ENCODE results near the gene PANK1.

The PANK1 gene

DNA sequence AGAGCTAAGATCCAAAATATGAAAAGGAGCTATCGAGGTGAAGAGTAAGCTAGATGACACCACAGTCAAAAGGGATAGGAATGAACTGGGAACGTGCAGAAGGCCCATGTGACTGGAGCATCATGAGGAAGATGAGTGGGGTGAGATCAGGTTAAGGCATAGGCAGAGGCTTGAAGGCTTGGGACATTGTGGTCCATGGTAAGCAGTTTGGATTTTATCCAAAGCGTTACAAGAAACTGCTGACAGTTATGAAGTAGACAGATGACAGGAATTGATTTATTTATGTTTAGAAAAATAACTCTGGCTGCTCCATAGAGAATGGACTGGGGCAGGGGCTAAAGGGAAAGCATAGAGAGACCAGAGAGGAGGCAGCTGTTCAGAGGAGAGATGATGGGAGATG lies 18.1 kb upstream of the PANK1 start:
- Mint-ChIP-seq H3K9me3 (no peaks in the 10 kb centered on the region), H3K27me3 (ENCODE audit: low read depth) (peaks cover 25% of the 10 kb centered on the region), H3K4me3 (no peak overlapping the region), H3K4me1 (ENCODE audit: low read depth) (no peaks in the 10 kb centered on the region), H3K27ac (no peak overlapping the region), H3K36me3 (ENCODE audit: low read depth) (no peaks in the 10 kb centered on the region)

GRCh38 chr10:89662596-89662995 lies 17.6 kb upstream of the PANK1 start:
- no peak overlapping the region for H3K4me3 Mint-ChIP-seq
- H3K9me3 Mint-ChIP-seq = no peaks in the 10 kb centered on the region
- peaks cover 25% of the 10 kb centered on the region for H3K27me3 Mint-ChIP-seq (ENCODE audit: low read depth)
- H3K4me1 Mint-ChIP-seq (ENCODE audit: low read depth) = no peaks in the 10 kb centered on the region
- H3K36me3 Mint-ChIP-seq (ENCODE audit: low read depth) = no peaks in the 10 kb centered on the region
- H3K27ac Mint-ChIP-seq = no peak overlapping the region

DNA sequence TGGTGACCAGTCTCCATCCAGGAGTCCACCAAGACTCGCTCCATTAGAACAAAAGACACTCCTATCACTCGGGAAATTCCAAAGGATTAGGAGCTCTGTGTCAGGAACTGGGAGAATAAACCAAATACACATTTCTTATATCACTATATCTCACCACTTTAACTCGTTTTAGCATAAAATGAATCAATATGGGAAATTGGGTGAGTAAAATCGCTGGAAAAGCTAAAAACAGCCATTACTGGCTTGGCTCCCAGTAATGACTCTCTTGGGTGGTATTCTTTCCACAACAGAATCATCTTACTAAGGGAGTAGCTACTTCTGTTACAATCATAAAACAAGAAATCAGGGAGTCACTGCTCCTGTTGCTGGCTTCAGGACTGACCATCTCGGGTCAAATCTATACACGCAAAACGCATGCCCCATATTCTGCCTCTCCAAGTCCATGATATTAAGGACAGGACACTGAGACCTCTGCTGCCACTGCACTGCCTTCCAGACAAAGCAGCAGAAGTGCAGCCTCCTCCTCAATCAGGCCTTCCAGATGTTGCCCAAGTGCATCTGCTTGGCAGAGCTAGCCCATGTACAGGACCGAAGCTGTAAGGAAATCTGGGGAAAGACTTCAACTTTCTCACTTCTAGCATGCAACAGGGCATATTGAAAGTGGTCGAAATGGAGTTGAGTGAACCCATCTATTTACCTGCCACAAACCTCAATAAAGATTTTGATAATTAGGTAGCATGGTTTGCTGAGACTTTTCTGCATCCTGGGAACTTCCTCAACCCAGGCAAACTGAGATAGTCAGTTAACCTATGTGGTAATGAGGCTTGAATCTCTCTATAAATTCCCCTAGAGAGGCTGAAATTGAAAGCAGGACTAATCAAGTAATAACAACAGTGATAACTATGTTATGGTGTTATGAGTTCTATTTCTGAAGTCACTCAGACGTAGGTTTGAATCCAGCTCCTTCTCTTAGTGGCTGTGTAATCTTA lies 14.4 kb upstream of the PANK1 start:
- peaks cover 16% of the 10 kb centered on the region for H3K27me3 Mint-ChIP-seq (ENCODE audit: low read depth)
- H3K27ac Mint-ChIP-seq = no peak overlapping the region
- no peaks in the 10 kb centered on the region for H3K9me3 Mint-ChIP-seq
- no peaks in the 10 kb centered on the region for H3K4me1 Mint-ChIP-seq (ENCODE audit: low read depth)
- H3K36me3 Mint-ChIP-seq (ENCODE audit: low read depth) = no peaks in the 10 kb centered on the region
- H3K4me3 Mint-ChIP-seq = no peak overlapping the region

- H3K36me3 Mint-ChIP-seq (ENCODE audit: low read depth) = no peaks in the 10 kb centered on the region
- peaks cover 6% of the 10 kb centered on the region for H3K27me3 Mint-ChIP-seq (ENCODE audit: low read depth)
- H3K4me3 Mint-ChIP-seq = no peak overlapping the region
- H3K9me3 Mint-ChIP-seq = no peaks in the 10 kb centered on the region
- H3K27ac Mint-ChIP-seq = no peak overlapping the region
- H3K4me1 Mint-ChIP-seq (ENCODE audit: low read depth) = no peaks in the 10 kb centered on the region
These were observed 12.3 kb upstream of the PANK1 start for GRCh38 chr10:89657302-89657701.

DNA sequence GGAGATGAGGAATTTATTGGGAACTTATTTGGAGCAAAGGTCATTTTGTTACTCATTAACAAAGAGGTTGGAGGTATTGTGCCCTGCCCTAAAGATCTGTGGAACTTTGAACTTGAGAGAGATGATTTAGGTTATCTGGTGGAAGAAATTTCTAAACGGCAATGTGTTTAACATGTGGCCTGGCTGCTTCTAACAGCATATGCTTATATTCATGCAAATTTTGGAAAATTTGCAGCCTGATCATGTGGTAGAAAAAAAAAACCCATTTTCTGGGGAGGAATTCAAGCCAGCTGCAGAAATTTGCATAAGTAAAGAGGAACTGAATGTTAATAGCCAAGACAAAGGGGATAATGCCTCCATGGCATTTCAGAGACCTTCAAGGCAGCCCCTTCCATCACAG lies 10.7 kb upstream of the PANK1 start:
- Mint-ChIP-seq H3K27ac (no peak overlapping the region), H3K4me3 (no peak overlapping the region), H3K36me3 (ENCODE audit: low read depth) (no peaks in the 10 kb centered on the region), H3K9me3 (no peaks in the 10 kb centered on the region), H3K4me1 (ENCODE audit: low read depth) (no peaks in the 10 kb centered on the region), H3K27me3 (ENCODE audit: low read depth) (no peaks in the 10 kb centered on the region)

- no peaks in the 10 kb centered on the region for H3K36me3 Mint-ChIP-seq (ENCODE audit: low read depth)
- no peak overlapping the region for H3K27ac Mint-ChIP-seq
- no peaks in the 10 kb centered on the region for H3K9me3 Mint-ChIP-seq
- H3K27me3 Mint-ChIP-seq (ENCODE audit: low read depth) = peaks cover 4% of the 10 kb centered on the region
- H3K4me1 Mint-ChIP-seq (ENCODE audit: low read depth) = no peaks in the 10 kb centered on the region
- no peak overlapping the region for H3K4me3 Mint-ChIP-seq
These were observed 8.4 kb upstream of the PANK1 start for GRCh38 chr10:89653410-89653869.

- H3K4me3 Mint-ChIP-seq = no peak overlapping the region
- H3K36me3 Mint-ChIP-seq (ENCODE audit: low read depth) = no peaks in the 10 kb centered on the region
- H3K9me3 Mint-ChIP-seq = no peaks in the 10 kb centered on the region
- H3K27me3 Mint-ChIP-seq (ENCODE audit: low read depth) = peaks cover 9% of the 10 kb centered on the region
- no peak overlapping the region for H3K27ac Mint-ChIP-seq
- no peaks in the 10 kb centered on the region for H3K4me1 Mint-ChIP-seq (ENCODE audit: low read depth)
These were observed 7.8 kb upstream of the PANK1 start for GRCh38 chr10:89652806-89653370.

DNA sequence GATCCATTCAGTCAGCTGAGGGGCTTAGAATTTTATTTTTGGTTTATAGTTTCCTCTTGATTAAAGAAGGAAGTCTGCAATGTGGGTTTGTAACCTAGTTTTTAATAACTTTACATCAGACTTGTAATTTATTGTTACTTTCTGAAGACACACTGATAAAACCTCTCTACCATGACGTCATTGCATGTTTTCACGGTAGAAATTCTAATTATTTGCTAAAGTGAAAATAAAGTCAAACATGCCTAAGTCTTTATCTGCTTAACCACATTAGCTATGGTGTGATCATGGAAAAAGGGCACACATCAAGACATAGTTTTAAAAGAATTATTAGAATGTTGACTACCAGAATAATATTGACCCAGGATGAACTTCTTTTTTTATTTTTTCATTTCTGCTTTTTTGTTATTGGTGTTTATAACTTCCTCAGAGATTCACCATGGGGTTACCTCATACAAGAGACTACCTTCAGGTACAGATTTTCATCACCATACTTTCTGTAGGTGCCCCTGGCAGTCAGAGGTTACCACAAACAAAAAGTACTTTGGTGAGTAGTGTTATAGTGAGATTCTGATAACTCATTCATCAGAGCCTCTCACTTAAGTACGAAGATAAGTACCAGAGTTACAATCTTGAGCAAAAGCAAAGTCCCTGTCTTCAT lies 7.0 kb upstream of the PANK1 start:
- Mint-ChIP-seq H3K27ac (no peak overlapping the region), H3K9me3 (no peaks in the 10 kb centered on the region), H3K27me3 (ENCODE audit: low read depth) (peaks cover 16% of the 10 kb centered on the region), H3K4me1 (ENCODE audit: low read depth) (no peaks in the 10 kb centered on the region), H3K4me3 (no peak overlapping the region), H3K36me3 (ENCODE audit: low read depth) (no peaks in the 10 kb centered on the region)

- peaks cover 20% of the 10 kb centered on the region for H3K27me3 Mint-ChIP-seq (ENCODE audit: low read depth)
- H3K4me1 Mint-ChIP-seq (ENCODE audit: low read depth) = no peaks in the 10 kb centered on the region
- no peaks in the 10 kb centered on the region for H3K36me3 Mint-ChIP-seq (ENCODE audit: low read depth)
- H3K4me3 Mint-ChIP-seq = no peak overlapping the region
- H3K9me3 Mint-ChIP-seq = no peaks in the 10 kb centered on the region
- no peak overlapping the region for H3K27ac Mint-ChIP-seq
These were observed 6.3 kb upstream of the PANK1 start for GRCh38 chr10:89651205-89651915.

- peaks cover 7% of the 10 kb centered on the region for H3K4me1 Mint-ChIP-seq (ENCODE audit: low read depth)
- no peak overlapping the region for H3K27ac Mint-ChIP-seq
- no peak overlapping the region for H3K4me3 Mint-ChIP-seq
- H3K9me3 Mint-ChIP-seq = no peaks in the 10 kb centered on the region
- peaks cover 26% of the 10 kb centered on the region for H3K27me3 Mint-ChIP-seq (ENCODE audit: low read depth)
- no peaks in the 10 kb centered on the region for H3K36me3 Mint-ChIP-seq (ENCODE audit: low read depth)
These were observed 4.0 kb upstream of the PANK1 start for GRCh38 chr10:89649051-89649450.

GRCh38 chr10:89648074-89648473 lies 3.0 kb upstream of the PANK1 start:
- Mint-ChIP-seq H3K27ac (no peak overlapping the region), H3K4me1 (ENCODE audit: low read depth) (peaks cover 7% of the 10 kb centered on the region), H3K27me3 (ENCODE audit: low read depth) (peaks cover 26% of the 10 kb centered on the region), H3K36me3 (ENCODE audit: low read depth) (no peaks in the 10 kb centered on the region), H3K4me3 (no peak overlapping the region), H3K9me3 (no peaks in the 10 kb centered on the region)

DNA sequence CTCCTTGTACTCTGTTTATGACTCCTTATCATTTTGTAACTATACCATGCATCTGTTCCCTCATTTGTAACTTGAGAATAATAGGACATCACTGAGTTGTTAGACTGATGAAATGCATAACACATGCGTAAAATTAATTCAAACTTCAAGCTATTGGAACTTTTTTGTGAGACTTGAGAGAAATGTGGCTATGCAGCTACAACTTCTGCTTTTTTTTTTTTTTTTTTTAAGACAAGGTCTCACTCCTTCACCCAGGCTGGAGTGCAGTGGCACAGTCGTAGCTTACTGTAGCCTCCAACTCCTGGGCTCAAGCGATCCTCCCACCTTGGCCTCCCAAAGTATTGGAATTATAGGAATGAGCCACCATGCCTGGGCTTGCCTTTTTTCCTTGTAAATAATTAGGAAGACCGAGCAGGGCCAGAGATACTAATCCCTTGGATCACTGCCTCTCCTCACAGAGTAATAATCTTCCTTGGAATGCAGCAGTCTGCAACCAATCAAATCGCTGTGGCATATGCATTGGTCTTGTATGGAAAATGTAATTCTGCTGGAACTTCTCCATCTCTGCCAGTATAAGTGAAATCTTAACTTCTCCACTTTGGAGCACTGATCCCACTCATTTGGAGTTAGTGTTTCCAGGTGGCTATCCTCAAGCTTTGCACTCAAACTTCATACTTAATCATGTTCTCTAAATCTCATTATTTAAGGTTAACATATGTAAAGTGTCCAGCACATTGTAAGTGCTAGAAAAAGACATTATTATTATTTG lies 2.0 kb upstream of the PANK1 start:
- no peak overlapping the region for H3K4me3 Mint-ChIP-seq
- peaks cover 7% of the 10 kb centered on the region for H3K4me1 Mint-ChIP-seq (ENCODE audit: low read depth)
- H3K36me3 Mint-ChIP-seq (ENCODE audit: low read depth) = no peaks in the 10 kb centered on the region
- H3K27ac Mint-ChIP-seq = no peak overlapping the region
- peaks cover 26% of the 10 kb centered on the region for H3K27me3 Mint-ChIP-seq (ENCODE audit: low read depth)
- no peaks in the 10 kb centered on the region for H3K9me3 Mint-ChIP-seq

GRCh38 chr10:89645742-89646172 lies 715 bp upstream of the PANK1 start:
- Mint-ChIP-seq H3K27me3 (ENCODE audit: low read depth) (peaks cover 26% of the 10 kb centered on the region), H3K36me3 (ENCODE audit: low read depth) (no peaks in the 10 kb centered on the region), H3K9me3 (no peaks in the 10 kb centered on the region), H3K4me3 (peak overlapping the region; percentile 94), H3K27ac (peak overlapping the region; percentile 88), H3K4me1 (ENCODE audit: low read depth) (peaks cover 7% of the 10 kb centered on the region)

DNA sequence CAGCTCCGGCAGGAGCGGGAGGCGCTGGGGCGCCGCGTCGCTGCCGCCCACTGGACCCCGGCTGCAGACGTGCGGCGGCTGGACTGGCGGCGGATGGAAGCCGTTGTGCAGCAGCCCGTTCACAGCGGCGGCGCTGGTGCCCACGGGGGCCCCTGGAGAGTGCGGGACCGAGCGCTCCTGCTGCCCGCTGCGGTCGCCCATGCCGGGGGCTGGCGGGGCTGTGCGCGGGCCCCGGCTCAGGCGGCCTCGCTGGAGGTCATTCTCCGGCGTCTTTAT lies 413 bp downstream of the PANK1 start:
- Mint-ChIP-seq H3K36me3 (ENCODE audit: low read depth) (no peaks in the 10 kb centered on the region), H3K27ac (no peak overlapping the region), H3K9me3 (no peaks in the 10 kb centered on the region), H3K4me3 (peak overlapping the region; percentile 94), H3K27me3 (ENCODE audit: low read depth) (peaks cover 26% of the 10 kb centered on the region), H3K4me1 (ENCODE audit: low read depth) (peaks cover 7% of the 10 kb centered on the region)

Measured in T-helper 1 cell treated with Interleukin-12 subunit alpha and Interleukin-12 subunit beta and Interleukin-4 antibody, amounts not matched to agents 30 μg/mL and 1 μg/mL, for 36 hours (primary cell).